HG03196 (cell line): ENCODE results near the gene P2RY13.

Source experiments
- ATAC-seq: cut with Tn5 transposase; IDR thresholded peaks from one replicate; pipeline ENCODE4 v1.9.1; 2021; ENCODE audit not compliant: unreplicated experiment

P2RY13 gene

DNA sequence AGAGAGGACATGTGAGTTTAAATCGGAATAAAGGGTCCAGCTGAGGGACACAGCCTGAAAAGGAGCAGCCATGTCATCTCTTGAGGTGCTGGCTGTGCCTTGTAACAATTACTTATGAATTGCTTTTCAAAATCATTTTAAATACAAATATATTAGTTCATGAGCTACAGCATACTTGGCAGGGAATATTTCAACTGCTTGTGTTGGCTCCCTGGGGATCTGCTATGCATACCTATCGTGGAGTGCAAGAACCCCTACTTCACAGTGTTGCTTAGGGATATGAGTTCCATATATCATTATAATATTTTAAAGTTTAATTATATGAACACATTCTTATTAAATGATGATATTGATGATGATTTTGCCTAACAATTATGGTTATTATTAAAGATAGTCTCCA, 31.9 kb downstream of the P2RY13 start:
- ATAC-seq, result no peak

DNA sequence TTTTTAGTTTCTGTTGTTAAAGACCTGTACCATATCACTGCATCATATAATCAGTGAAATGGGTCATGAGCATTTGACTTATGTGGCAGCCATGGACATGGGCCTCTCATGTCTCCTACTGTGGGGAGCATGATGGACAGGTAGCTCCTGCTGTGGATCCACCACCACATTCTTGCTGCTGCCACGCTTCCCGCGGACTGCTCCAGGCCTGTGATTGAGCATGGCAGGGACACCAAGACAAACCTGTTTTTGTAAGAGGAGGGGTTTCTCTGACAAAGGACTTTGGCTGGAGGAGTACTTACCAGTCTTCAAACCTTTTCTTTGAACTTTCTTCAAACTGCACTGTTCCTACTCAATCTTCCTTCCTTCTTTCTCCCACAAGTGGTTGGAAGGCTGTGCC, 33.1 kb downstream of the P2RY13 start:
- ATAC-seq, result no peak

DNA sequence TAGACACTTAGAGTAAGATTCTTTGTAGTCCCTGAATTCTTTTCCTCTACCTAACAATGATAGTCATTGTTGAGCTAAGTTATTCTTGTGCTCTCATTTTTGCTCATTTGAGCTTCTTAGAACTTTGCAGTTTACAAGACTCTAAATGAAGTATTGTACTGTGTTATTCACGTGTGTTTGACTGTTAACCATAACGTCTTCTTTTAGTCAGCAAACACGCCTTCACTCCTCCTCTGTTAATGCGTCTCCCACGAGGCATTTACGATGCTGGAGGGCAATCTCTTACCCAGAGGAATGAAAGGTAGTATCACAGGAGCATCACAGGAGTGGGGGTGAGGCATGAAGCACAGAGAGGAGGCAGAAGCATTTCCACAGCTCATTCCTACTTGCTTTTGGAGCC, 36.2 kb downstream of the P2RY13 start:
- ATAC-seq, result no peak

DNA sequence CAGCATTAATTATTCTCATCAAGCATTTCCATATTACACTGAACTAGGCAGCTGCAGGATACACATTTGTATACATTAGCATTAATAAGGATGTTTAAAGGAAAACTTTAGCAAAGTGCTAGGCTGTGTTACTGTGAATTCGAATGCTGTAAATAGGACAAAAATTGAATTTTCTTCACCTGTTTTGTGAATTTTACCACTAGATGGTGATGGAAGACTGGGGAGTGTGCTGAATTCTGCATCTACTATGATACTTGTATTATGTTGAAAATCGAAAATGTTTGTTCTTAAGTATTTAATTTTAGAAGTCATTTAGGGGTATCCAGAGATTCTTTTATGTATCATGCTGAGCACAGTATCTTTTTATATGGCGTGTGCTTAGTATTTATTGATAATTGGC, 38.7 kb downstream of the P2RY13 start:
- ATAC-seq, result no peak

DNA sequence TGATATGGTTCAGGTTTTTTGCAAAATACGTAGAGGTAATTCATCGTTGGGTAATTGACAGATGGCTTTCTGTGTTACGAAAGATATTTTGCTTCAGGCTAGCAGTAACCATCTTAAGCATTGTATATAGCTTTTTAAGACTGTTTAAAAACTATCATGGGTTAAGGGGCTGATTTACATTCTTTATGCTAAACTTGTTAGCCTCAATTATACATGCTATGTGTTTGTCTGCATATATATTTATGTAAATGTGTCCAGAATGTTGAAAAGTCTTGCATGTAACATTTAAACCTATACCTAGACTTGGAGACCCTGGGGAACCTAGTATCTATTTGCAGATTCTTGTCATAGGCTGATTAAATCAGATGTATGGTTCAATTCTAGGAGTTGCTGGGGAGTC, 39.9 kb downstream of the P2RY13 start:
- no peak for ATAC-seq

DNA sequence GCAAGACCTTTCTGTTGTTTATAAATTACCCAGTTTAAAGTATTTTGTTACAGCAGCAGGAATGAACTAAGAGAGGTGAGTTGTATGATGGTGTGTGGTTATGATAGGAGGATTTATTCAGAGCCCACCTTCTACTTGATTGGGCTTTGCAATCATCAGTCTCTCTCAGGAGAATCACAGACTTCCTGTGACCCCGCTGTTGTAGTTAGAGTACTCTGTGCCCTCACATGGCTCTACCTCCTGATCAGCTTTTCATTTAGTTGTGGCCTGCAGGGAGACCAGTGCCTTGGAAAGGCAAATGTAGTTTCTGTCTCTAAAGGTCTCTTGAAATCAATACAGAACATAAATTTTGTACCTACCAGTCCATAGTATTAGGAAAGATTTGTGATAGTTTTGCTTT, 43.4 kb downstream of the P2RY13 start:
- ATAC-seq, result no peak

DNA sequence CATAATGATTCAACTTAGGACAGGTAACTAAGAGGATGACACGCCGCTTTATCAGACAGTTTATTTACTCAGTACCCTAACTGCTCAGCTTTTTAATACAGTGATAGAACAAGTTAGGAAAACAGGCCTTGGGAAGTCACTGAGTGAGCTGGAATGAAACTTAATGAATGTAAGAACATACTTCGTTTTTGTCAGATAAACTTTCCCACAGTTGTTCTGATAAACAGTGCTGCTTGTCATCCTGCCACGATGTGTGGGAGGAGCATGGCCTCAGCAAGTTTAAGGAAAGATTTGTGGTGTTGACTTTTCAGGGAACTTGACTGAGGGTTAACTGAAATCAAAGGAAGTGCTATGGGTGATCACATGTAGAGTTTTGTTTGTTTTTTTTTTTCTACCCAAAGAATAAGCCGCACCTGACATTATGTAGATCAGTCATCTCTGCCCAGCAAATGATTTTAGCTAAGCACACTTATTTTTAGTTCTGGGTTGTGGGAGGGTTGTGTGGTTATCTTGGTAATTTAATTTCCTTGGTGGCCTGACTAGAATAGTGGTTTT, 45.4 kb downstream of the P2RY13 start:
- ATAC-seq, result no peak

DNA sequence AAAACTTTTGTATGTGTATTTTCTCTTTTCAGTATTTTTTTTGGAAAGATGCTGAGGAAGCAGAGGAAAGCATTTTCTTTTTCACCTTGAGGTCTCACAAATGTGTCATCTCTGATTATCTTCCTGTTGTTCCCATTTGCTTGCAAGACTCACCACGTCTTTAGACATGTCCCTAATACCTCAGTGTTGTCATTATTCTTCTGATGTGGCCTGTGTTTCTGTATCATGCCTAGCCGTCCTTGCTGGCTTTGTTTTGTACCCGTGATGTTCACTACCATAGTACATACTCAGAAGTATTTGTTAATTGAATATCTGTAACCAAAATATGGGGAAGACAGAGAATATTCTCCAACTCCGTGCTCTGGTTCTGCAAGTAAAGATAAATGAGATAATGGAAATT, 46.0 kb downstream of the P2RY13 start:
- no peak for ATAC-seq

DNA sequence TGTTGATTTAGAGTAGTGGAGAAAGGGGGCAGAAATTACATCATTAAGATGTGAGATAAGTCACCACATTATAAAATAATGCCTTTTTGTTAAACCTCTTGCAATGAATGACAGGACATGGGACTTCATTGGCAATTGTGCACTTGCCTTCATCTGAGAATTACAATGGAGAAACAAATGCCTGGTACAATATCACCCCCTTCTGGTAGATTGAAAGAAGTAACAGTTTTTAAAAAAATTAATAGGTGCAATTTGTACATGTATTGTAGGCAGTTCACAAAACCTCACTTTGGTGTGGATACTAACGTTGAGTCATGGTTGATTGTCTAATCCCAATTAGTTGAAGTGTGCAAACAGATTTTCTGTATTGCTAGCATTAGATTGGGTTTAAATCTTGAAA, 46.4 kb downstream of the P2RY13 start:
- no peak for ATAC-seq

DNA sequence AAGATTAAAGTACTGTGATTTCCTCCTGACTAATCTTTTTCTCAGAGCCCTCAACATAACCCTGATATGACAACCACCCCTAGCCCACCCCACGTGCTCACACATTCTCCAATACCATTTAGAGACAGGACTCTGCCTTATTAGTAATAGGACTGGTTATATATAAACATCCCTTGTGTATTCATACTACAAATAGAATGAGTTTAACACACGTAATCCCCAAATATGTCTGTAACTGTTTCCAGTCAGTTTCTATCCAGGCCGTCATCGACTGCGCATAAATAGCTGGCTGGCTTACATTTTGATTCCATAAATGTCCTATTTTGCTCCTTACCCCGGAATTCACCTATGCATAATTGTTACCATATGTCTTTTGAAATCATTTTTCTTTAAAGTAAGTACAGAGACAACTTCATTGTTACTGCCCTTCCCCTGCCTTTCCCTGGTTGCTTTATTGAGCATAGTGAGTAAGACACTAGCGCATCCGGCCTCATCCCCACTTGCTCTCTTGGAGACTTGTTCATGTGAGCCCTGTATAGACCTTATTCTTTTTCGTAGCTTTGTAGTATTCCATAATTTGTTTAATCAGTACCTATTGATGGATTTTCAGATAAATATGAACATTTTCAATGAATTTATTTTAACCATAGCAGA, 47.6 kb downstream of the P2RY13 start:
- ATAC-seq, result no peak

DNA sequence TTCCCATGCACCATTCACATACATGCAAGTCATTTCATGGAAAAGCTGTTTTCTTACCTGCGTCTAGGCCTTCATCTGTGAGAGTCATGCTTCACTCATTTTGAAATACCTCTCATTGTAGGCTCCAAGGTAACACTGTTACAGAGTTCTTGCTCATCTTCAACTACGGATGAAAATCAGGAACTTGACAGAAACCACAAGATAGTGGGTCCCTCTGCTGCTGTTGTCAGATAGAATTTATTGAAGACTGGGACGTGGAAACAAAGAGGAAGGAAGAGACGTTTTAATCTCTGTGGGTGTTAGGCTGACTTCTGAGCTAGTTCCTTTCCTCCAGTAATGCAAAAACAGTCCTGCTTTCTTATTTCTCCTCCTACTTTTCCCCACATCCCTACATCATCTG, 51.1 kb downstream of the P2RY13 start, which contains the start of gene P2RY14:
Gene P2RY14, minus strand, starts transcription at position 313 of the 400 bp plus-strand sequence. CDS start 64,226 bp downstream, outside the sequence.
- no peak for ATAC-seq

DNA sequence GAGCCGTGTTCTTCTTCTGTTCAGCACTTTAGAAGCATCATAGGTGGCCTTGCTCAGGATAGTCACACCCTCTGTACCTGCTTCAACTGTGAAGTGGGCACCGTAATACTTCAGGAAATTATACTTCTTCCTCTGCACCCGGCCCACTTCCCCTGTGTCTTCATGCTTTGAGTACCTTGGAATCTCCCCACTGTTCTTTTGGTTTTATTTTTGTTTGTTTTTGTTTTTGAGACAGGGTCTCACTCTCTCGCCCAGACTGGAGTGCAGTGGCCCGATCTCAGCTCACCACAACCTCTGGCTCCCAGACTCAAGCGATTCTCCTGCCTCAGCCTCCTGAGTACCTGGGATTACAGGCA, 52.7 kb downstream of the P2RY13 start:
- peak; percentile 68 for ATAC-seq
